ENCODE results near the gene HMX1. TPM values are rescaled to one million over a fixed set of nuclear protein-coding genes. Genes with fewer than 3 reads are reported as not detected.

The HMX1 gene
- total and polyA plus RNA-seq, 2 donors (not counting 1 experiment from before 2014, with no cell fraction given): not detected

DNA sequence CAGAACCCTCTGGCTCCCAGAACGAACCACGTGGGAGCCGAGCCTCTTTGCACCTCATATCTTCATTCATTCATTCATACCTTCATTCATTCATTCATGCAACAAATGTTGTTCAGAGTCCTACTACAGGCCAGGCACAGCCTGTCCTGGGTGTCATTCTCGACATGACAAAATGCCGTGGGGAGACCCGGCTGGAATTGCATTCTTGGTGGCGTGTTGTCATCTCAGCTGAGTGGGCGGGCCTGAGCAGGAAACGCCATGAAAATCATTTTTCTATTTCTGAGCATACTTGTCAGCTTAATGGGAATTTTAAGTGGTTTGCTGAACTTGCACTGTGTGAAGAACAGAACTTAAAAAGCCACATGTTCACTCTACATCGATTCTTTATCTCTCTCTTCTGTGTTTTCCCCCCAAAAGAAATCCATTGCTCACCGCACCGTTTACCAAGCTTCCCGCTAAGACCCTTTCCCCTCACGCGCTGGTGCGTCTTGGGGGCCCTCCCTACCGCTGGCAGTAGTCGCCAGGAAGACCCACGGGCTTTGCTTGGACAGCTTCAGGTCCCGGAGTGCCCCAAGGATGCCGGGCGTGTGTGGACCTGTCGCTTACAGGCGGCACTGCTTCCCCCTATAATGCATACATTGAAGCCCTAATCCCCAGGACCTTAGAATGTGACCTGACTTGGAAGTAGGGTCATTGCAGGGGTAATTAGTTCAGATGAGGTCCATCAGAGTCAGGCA is 41.6 kb upstream of the HMX1 start:
- no peak overlapping the region for H3K27ac ChIP-seq (ENCODE audit: low read length in 2 of 2)
- H3K79me2 ChIP-seq (ENCODE audit: control insufficient read depth, insufficient read depth, low read length): no peaks in the 10 kb centered on the region
- no peak overlapping the region for H3K4me2 ChIP-seq (replicated peaks; ENCODE audit: low read depth, low read length, poor library complexity, severe bottlenecking)
- H3K9ac ChIP-seq (ENCODE audit: low read length): no peak overlapping the region
- H2AFZ ChIP-seq (ENCODE audit: insufficient read depth, low read depth, low read length, poor library complexity, severe bottlenecking): no peak overlapping the region
- H3K27me3 ChIP-seq (replicated peaks in 1 of 4; ENCODE audit: control extremely low read depth in 1 of 4, control insufficient read depth in 3 of 4, insufficient read depth in 4 of 4, low read length in 3 of 4): no peaks in the 10 kb centered on the region
- intact Hi-C loops (cut with micrococcal nuclease): no loop called here
- CTCF ChIA-PET: no interaction called here
- DNase-seq (no peak), ATAC-seq (ENCODE audit: low read depth) (no peak)
- Mint-ChIP-seq H3K9me3 (ENCODE audit: insufficient read depth) (no peaks in the 10 kb centered on the region), H3K27ac (no peak overlapping the region), H3K4me3 (no peak overlapping the region), H3K4me1 (no peaks in the 10 kb centered on the region), H3K27me3 (no peaks in the 10 kb centered on the region)
- no peaks in the 10 kb centered on the region for H3K36me3 ChIP-seq (replicated peaks in 1 of 2; ENCODE audit: control extremely low read depth in 1 of 2, control insufficient read depth in 1 of 2, extremely low read depth in 1 of 2, insufficient read depth in 2 of 2, low read length in 1 of 2)
- WGBS (ENCODE audit: insufficient coverage): 82% methylated on average over 14 of the region's 24 CpGs
- POLR2A ChIA-PET: no interaction called here
- H3K9me3 ChIP-seq (ENCODE audit: control extremely low read depth in 1 of 3, control insufficient read depth in 2 of 3, insufficient read depth in 1 of 3, low read length in 2 of 3): peaks cover 0 to 3% (median 0%) of the 10 kb centered on the region in 3 donors
- TF ChIP-seq CTCF (IDR thresholded peaks at IDR 0.05) (no peak), EZH2 (IDR thresholded peaks at IDR 0.05; ENCODE audit: borderline replicate concordance, insufficient read depth, low read depth, low read length, poor library complexity, severe bottlenecking) (no peak)
- H3K4me1 ChIP-seq (ENCODE audit: control insufficient read depth in 2 of 2, insufficient read depth in 2 of 2, low read length in 2 of 2): no peaks in the 10 kb centered on the region
- H3K4me3 ChIP-seq (ENCODE audit: control extremely low read depth in 1 of 5, extremely low read depth in 1 of 5, insufficient read depth in 1 of 5, low read depth in 2 of 5, low read length in 4 of 5): no peak overlapping the region
- H4K20me1 ChIP-seq (ENCODE audit: control insufficient read depth, insufficient read depth, low read length, poor library complexity, severe bottlenecking): no peaks in the 10 kb centered on the region

GRCh38 chr4:8912506-8912905 is 40.9 kb upstream of the HMX1 start:
- Histone ChIP-seq H3K9ac (ENCODE audit: low read length) (no peak overlapping the region), H3K79me2 (ENCODE audit: control insufficient read depth, insufficient read depth, low read length) (no peaks in the 10 kb centered on the region), H3K4me1 (ENCODE audit: control insufficient read depth in 2 of 2, insufficient read depth in 2 of 2, low read length in 2 of 2) (no peaks in the 10 kb centered on the region), H2AFZ (ENCODE audit: insufficient read depth, low read depth, low read length, poor library complexity, severe bottlenecking) (no peak overlapping the region), H3K9me3 (ENCODE audit: control extremely low read depth in 1 of 3, control insufficient read depth in 2 of 3, insufficient read depth in 1 of 3, low read length in 2 of 3) (peaks cover 0 to 6% (median 0%) of the 10 kb centered on the region in 3 donors), H3K27me3 (replicated peaks in 1 of 4; ENCODE audit: control extremely low read depth in 1 of 4, control insufficient read depth in 3 of 4, insufficient read depth in 4 of 4, low read length in 3 of 4) (no peaks in the 10 kb centered on the region), H3K27ac (ENCODE audit: low read length in 2 of 2) (no peak overlapping the region), H3K4me2 (replicated peaks; ENCODE audit: low read depth, low read length, poor library complexity, severe bottlenecking) (no peak overlapping the region), H3K4me3 (ENCODE audit: control extremely low read depth in 1 of 5, extremely low read depth in 1 of 5, insufficient read depth in 1 of 5, low read depth in 2 of 5, low read length in 4 of 5) (no peak overlapping the region), H3K36me3 (replicated peaks in 1 of 2; ENCODE audit: control extremely low read depth in 1 of 2, control insufficient read depth in 1 of 2, extremely low read depth in 1 of 2, insufficient read depth in 2 of 2, low read length in 1 of 2) (no peaks in the 10 kb centered on the region), H4K20me1 (ENCODE audit: control insufficient read depth, insufficient read depth, low read length, poor library complexity, severe bottlenecking) (no peaks in the 10 kb centered on the region)
- Mint-ChIP-seq H3K4me3 (no peak overlapping the region), H3K9me3 (ENCODE audit: insufficient read depth) (no peaks in the 10 kb centered on the region), H3K4me1 (no peaks in the 10 kb centered on the region), H3K27me3 (no peaks in the 10 kb centered on the region), H3K27ac (no peak overlapping the region)
- ATAC-seq (ENCODE audit: low read depth) (no peak), DNase-seq (no peak)
- ChIA-PET CTCF (no interaction called here), POLR2A (no interaction called here)
- TF ChIP-seq EZH2 (IDR thresholded peaks at IDR 0.05; ENCODE audit: borderline replicate concordance, insufficient read depth, low read depth, low read length, poor library complexity, severe bottlenecking): no peak
- no peak for TF ChIP-seq CTCF (IDR thresholded peaks at IDR 0.05)
- WGBS (ENCODE audit: insufficient coverage): 98% methylated on average over 3 of the region's 6 CpGs
- intact Hi-C loops (cut with micrococcal nuclease): no loop called here

Measured in B cell (primary cell).